Measurements from ENCODE around the gene ECM1.

DNA sequence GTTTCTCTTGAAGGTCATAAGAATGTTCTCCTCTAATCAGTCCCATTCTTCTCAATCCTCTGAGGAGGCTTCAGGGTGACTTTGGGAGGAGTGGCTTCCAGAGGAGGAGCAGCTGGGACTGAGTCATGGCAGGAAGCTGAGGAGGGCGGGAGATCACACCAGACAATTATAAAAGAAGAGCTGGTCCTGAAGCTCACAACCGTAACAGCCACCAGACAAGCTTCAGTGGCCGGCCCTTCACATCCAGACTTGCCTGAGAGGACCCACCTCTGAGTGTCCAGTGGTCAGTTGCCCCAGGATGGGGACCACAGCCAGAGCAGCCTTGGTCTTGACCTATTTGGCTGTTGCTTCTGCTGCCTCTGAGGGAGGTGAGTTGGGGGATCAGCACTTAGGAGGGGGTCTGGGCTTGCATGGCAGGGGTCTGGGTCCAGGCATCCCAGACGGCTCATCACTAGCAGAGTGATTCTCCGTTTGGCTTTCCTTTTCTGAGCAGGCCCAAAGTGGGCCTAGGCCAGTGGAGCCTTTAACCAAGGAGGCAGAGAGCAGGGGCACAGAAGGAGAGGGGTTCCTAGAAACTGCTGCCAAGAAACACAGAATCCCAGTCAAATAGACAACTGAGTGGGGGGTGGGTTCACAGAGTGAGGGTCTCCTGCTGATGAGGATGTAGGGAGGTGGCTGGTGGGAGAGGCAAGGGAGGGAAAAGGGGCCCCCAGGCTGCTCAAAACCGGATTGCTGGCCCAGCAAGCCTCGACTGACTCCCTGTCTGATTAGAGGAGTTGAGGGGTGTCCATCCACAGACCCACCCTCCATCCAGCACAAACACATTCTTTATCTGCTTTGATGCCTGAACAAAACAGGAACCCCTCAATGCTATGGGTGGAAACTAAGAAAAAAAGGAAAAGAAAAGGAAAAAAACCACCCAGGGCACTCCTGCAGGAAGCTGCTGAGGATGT is at the start of gene ECM1:
- no peak for TF ChIP-seq TAF1 (IDR thresholded peaks at IDR 0.05; ENCODE audit: low read depth, low read length)
- no peak for TF ChIP-seq POLR2AphosphoS5 (IDR thresholded peaks at IDR 0.05; ENCODE audit: low read depth, low read length)
- no peak for TF ChIP-seq SPI1 (IDR thresholded peaks at IDR 0.05; ENCODE audit: low read depth, low read length)
- TF ChIP-seq POLR2A (IDR thresholded peaks at IDR 0.05; ENCODE audit: low read depth, low read length) = no peak
- no peak for TF ChIP-seq POU2F2 (IDR thresholded peaks at IDR 0.05; ENCODE audit: low read depth, low read length)
- TF ChIP-seq PAX5 (IDR thresholded peaks at IDR 0.05; ENCODE audit: insufficient read depth, low read length, severe bottlenecking) = no peak

Measured in GM12891 (cell line).